Endometrial microvascular endothelial cells (primary cell): ENCODE results near the gene TMA16. TPM values are rescaled to one million over a fixed set of nuclear protein-coding genes. Genes with fewer than 3 reads are reported as not detected.

Experiments used
- in situ Hi-C: cut with HindIII; loops from 2 replicates; pipeline ENCODE4 v1.10.0; 2017; ENCODE audit warnings: low sequenced_read_pairs, low pct_unique_long_range_greater_than_20kb; ENCODE audit errors: inconsistent ontology term
- total RNA-seq: library from RNA; depleted of rRNA; stranded (reverse); fragments of >200 nt; gene quantifications from one replicate; pipeline ENCODE4 v1.2.3, GENCODE V29; 2015; ENCODE audit errors: inconsistent ontology term

Gene TMA16
- total RNA-seq, 1 donor from 2014 or later = 37.4 TPM

DNA sequence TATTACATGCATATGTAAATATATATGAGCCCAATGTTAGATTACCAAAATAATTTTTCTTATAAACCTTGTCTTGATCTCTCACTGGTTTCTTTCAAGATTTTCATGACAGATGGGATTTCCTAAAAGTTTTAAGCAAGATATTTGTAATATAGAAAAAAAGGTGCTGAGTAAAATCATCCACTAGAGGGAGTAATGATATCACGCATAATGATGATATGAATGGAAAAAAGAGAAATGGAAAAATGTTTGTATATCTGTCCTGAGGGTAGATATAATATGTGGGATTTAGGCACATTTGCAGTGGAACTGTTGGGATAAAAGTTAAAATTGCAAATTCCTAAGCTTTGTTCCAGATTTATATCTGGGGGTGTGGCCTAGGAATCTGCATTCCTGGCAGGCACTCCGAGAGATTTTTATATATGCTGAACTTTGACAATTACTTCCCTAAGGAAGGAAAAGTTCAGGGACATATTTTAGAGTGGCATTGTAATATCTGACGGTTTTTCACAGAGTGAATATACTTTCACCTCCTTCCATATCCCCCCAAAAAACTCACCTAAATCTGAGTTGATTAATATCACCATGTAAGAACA, 60.5 kb downstream of the TMA16 start:
- in situ Hi-C loops = no loop called here

DNA sequence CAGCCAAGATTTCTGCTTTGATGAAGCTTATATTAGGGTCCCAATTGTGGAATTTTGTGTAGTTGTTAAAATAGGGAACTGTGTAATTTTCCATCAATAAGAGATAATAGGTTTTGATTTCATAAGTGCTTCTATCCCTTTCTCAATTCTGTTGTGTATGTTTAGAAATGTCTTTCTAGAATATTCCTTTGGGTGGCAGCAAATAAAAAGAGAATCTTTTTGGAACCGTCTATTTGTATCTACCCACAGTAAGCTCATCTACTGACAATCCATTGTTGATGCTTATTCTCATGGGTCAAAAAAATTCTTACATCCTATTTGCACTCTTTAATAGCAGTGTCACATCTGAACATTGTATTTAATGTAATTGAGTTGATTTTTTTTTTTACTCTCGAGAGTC, 61.7 kb downstream of the TMA16 start:
- in situ Hi-C loops = no loop called here

DNA sequence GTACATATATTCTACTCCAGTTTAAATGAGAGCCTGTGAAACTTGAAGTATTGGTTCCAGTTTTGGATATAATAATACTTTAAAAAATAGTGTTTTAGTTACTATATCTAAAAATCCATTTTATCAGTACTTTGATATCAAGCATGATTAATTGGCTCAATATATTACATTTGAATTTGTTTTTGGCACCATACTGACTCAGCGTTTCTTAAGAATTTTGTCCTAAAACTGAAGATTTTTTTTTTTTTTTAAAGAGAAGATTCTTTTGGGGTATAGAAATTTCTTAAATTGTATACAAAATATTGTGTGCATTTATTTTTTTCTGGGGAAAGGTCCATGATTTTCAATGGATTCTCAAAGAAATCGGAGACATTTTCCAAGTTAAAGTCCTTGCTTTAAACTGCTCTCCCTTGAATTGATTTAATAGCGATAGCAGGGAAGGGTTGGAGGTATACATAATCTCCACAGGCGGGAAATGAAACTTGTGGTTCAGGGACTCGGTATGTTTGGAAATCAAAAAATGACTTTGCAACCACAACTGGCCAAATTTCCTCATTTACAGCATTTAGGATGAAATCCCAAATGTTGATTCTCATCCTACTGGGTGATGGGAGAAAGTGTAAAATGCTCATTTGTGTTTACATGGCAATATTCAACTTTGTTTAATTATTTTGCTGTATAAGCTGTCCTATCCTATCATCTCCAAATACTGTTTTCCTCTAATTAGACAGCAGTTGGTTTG, 62.3 kb downstream of the TMA16 start:
- in situ Hi-C loops = no loop called here

DNA sequence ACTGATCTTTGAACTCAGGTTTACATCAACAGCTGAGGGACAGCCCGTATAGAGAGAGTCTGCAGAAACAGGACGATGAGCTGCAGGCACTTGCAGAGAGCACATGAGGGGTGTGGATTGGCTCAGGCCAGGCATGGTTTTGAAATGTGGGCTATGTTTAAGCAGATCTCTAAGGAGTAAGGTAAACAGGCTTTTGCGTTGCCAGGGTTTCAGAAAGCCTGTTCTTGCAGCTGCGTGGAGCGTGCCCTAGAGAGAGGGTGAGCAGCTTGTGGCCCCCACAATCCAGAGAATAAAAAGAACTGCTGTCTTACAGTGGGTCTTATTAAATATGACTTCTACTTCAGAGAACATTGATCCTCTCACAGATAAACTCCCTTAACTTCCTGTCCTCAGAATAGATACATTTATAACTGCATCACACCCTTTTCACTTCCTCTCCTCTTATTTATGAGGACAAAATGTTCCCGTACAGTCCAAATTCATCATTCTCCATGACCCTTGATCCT, 64.1 kb downstream of the TMA16 start:
- in situ Hi-C loops = no loop called here

DNA sequence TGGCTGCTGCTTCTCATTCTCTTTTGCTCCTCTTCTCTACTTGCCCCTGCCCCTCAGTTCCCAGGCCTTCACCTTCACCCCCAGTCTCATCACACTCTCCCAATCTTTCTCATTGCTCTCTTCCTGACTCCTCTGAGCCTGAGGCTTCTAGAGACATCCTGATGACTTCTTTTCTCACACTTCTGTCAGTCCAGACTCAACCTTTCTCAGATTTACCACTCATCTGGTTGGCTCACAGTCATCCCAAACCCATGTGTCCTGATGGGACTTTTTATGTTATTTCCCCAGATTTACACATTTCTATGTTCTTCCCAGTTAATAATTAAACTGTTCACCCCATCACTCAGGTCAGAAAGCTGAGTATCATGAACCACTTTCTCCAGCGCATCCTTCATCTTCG, 68.0 kb downstream of the TMA16 start:
- in situ Hi-C loops = no loop called here

DNA sequence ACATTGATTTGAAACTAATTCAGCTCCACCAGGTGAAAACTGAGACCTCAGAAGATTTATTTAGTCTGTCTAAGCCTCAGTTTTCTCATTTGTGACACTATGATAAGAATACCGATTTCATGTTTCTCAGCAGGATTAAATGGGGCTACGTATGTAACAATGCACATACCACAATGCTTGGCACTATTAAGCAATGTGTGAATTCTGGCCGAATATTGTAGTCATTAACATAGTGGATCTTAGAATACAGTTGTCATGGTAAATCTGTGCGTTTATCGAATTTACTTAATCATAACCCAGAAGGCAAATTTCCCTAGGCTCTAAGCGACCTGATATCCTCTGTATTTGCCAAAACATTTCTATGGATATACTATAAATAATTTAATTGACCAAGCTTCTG, 69.1 kb downstream of the TMA16 start:
- in situ Hi-C loops = no loop called here

DNA sequence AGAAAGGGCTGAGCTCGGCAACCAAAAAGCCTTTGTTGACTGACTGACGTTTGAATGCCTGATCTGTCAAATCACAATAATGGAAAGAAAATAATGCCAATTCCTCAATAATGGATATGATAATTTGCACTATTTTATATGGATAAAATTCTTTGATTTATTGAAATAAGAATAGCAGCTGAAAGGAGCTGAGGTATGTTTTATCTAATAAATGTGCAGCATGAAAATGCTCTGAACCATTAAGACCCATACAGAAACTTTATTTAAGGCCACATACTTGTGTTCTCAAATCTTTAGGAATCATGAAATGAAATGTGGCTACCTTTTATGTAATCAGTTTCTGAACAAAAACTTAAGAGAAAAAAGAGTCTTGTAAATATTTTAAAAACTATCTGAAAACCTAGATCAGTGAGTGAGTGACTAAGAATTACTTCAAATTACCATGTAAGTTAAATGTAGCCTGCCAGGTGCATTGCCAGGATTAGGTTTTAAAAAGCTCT, 69.8 kb downstream of the TMA16 start:
- in situ Hi-C loops = no loop called here

DNA sequence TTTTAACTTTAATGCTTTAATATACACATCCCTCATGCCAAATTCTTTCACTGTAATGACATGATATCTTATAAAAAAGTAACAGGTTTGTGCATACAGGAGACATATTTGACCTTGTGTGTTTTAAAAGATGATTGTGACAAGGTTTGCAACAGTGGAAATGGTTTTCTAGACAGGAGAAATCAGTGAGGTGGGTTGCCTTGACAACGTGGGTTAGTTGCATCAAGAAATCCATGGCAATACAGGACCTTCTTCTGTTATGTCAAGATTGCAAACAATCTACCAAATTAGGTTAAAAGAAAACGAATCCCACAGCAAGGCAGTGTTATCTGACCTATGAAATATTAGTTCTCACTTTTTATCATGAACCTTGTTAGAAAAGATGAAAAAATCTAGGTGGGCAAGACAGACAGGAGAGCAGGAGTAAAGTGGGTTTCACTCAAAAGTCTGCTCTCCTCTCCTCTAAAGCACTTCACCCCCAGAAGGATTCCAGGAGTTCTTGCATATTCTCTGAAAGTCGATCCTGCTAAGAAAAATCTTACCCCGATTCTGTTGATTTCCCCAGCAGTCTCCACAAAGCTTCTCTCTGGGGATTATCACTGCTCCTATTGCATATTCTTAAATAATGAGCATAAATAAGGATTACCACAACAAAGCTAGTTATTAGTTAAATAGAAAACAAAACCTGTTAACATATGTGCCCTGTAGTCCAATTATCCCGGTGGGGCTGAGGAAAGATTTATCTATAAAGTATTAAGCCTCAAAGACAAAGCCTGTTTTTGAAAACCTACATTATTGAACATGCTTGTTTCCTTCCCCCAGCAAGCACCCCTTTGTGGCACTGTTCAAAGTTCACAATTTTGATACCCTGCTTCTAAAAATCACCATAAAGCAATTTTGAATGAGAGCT, 71.0 kb downstream of the TMA16 start:
- in situ Hi-C loops = no loop called here

DNA sequence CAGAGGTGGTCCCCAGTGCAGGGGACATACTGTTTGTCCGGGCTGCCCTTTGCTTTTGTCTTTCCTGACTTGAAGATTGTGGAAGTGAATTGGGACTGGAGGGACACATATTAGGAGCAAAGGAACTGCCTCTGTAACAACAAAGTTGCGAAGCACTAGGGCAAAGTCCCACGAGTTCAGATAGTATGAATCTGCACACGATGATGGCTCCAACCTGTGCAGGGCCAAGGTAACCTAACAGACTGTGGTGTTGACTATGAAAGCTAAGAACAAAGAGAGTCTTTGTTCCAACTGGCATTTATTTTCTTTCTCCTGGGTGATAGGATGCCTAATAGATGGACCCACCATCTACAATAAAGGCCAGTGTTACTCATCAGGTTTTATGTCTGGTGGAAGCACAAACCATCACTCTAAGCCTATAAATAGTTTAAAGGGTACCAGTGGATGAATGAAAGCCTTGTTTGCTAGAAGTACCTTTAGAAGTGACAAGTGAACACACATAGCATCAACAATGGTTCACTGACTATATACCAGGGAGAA, 71.8 kb downstream of the TMA16 start:
- in situ Hi-C loops = no loop called here

DNA sequence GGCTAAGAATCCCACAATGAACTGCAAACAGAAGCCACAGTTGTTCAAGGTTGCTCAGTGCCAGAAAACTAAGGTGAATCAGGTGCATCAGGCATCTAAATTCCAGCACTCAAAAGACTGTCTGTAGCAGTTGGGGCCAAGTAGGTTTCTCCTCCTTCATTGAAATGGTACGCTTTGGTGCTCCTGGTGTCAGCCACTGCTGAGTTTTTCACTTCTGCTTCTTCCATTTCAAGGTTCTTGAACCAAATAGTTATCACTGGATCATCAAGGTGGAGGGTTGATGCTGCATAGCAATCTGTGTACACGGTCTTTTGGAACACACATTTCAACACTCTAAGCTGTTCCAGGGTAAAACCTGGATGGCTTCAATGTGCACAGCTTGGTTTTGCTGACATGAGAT, 74.4 kb downstream of the TMA16 start:
- in situ Hi-C loops = no loop called here

Other genes with a start within 250 kb of the TMA16 start
- gene NPY1R, start 162.1 kb upstream of the TMA16 start, total RNA-seq = not detected
- not detected for gene NPY5R, start 150.8 kb upstream of the TMA16 start, total RNA-seq
- gene TKTL2, start 20.9 kb upstream of the TMA16 start, total RNA-seq = not detected